Panc1 (cell line): ENCODE data around the gene C6orf118.

ENCODE experiments used
- POLR2AphosphoS5 ChIP-seq: IDR thresholded peaks from 2 replicates; pipeline ENCODE4 v1.6.1; 2012; ENCODE audit warnings: mild to moderate bottlenecking, low read depth, low read length, moderate library complexity
- TCF7L2 ChIP-seq: IDR thresholded peaks from 2 replicates; pipeline ENCODE4 v1.6.1; 2011; ENCODE audit warnings: mild to moderate bottlenecking, low read depth, low read length, inconsistent platforms
- TF ChIP-seq, protein P1 (sequence below): fragments of 450-650 bp; IDR thresholded peaks from 2 replicates; pipeline ENCODE4 v1.5.1; 2017; ENCODE audit warnings: mild to moderate bottlenecking
- TF ChIP-seq, protein P2 (sequence below), 2 experiments: IDR thresholded peaks; 2 replicates each; pipeline ENCODE4 v1.6.1; 2011 to 2012; ENCODE audit warnings: low read depth in 2 of 2, control low read depth in 1 of 2, low read length in 1 of 2, mild to moderate bottlenecking in 1 of 2, moderate library complexity in 1 of 2; ENCODE audit not compliant: insufficient read depth in 1 of 2

DNA sequence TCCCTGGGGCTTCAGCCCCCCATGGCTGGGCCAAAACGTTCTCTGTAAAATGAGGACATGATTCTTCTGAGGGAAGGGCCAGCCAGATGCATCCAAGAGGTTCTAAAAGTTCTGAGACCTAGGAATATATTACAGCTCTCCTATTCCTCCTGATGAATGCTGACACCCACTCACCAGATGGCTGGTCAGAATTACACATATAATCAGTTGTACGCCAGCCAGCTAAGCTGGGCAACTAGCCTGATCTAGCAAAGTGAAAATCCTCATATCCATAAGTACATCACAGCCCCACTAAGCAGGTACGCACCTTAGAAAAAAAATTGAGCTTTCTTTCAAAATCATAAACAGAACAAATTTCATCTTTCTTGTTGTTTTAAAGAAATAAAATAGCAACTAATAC is 34.8 kb downstream of the C6orf118 start:
- TF ChIP-seq, protein P1, sequence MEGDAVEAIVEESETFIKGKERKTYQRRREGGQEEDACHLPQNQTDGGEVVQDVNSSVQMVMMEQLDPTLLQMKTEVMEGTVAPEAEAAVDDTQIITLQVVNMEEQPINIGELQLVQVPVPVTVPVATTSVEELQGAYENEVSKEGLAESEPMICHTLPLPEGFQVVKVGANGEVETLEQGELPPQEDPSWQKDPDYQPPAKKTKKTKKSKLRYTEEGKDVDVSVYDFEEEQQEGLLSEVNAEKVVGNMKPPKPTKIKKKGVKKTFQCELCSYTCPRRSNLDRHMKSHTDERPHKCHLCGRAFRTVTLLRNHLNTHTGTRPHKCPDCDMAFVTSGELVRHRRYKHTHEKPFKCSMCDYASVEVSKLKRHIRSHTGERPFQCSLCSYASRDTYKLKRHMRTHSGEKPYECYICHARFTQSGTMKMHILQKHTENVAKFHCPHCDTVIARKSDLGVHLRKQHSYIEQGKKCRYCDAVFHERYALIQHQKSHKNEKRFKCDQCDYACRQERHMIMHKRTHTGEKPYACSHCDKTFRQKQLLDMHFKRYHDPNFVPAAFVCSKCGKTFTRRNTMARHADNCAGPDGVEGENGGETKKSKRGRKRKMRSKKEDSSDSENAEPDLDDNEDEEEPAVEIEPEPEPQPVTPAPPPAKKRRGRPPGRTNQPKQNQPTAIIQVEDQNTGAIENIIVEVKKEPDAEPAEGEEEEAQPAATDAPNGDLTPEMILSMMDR, result no peak
- no peak for TF ChIP-seq POLR2AphosphoS5
- TF ChIP-seq, protein P2, sequence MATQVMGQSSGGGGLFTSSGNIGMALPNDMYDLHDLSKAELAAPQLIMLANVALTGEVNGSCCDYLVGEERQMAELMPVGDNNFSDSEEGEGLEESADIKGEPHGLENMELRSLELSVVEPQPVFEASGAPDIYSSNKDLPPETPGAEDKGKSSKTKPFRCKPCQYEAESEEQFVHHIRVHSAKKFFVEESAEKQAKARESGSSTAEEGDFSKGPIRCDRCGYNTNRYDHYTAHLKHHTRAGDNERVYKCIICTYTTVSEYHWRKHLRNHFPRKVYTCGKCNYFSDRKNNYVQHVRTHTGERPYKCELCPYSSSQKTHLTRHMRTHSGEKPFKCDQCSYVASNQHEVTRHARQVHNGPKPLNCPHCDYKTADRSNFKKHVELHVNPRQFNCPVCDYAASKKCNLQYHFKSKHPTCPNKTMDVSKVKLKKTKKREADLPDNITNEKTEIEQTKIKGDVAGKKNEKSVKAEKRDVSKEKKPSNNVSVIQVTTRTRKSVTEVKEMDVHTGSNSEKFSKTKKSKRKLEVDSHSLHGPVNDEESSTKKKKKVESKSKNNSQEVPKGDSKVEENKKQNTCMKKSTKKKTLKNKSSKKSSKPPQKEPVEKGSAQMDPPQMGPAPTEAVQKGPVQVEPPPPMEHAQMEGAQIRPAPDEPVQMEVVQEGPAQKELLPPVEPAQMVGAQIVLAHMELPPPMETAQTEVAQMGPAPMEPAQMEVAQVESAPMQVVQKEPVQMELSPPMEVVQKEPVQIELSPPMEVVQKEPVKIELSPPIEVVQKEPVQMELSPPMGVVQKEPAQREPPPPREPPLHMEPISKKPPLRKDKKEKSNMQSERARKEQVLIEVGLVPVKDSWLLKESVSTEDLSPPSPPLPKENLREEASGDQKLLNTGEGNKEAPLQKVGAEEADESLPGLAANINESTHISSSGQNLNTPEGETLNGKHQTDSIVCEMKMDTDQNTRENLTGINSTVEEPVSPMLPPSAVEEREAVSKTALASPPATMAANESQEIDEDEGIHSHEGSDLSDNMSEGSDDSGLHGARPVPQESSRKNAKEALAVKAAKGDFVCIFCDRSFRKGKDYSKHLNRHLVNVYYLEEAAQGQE (IDR thresholded peaks at IDR 0.05; ENCODE audit: insufficient read depth in 1 of 2, low read depth in 2 of 2, low read length in 1 of 2), result no peak
- no peak for TF ChIP-seq TCF7L2
